Head of caudate nucleus (tissue), 42 donors: ENCODE data around the gene TSPYL2.

Source experiments
- DNase-seq, 42 donors: peaks; one replicate each; pipeline versions ENCODE4 v3.0.0 to v3.0.0-alpha.2; 2020 to 2021; ENCODE audit warnings: mixed read lengths in 7 of 42
- intact Hi-C: fragments of 100-400 bp; cut with DNase I; formaldehyde crosslinking; loops from one replicate; pipeline ENCODE4 v1.15.0; 2022

The TSPYL2 gene

DNA sequence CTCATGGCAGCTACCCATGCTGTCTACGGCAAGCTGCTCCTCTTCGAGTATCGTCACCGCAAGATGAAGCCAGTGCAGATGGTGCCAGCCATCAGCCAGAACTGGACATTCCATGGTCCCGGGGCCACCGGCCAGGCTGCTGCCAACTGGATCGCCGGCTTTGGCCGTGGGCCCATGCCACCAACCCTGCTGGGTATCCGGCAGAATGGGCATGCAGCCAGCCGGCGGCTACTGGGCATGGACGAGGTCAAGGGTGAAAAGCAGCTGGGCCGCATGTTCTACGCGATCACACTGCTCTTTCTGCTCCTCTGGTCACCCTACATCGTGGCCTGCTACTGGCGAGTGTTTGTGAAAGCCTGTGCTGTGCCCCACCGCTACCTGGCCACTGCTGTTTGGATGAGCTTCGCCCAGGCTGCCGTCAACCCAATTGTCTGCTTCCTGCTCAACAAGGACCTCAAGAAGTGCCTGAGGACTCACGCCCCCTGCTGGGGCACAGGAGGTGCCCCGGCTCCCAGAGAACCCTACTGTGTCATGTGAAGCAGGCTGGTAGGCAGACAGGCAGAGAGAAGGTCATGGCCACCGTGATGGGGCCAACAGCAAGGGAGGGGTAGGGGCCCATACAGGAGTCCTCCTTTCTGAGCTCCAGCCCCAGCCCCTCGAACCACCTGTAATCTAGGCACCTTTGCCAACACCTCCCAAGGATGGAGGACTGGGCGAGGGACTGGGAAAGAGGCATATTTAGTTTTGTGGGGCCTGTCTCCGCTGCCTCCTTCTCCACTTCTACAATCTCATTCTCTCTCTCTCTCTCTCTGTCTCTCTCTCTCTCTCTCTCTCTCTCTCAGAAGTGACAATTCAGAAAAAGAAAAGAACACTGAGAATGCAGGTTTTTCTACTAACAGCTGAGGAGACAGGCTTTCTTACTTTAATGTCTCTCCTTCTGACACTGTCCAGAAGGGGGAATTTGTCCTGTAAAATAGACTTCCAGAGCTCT is 4.7 kb upstream of the TSPYL2 start:
- DNase-seq = no peak
- intact Hi-C loops = no loop called here

DNA sequence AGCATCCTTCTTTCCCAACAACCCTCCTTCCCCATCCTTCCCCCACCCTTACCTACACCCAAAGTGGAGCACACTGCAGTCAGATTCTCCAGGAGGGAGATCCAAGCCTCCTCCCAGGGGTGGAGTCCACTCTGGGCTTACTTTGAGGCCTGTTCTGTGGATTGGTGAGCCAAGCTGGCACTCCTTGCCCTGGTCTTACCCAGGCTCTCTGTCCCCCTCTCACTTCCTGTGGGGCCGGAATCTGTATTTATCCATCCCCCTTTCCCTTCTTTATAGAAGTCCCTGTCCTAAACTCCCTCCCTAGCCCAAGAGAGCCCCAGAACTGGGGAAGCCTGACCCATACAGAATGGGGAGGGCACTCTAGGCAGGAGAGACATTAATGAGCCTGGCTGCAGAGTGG is 3.2 kb upstream of the TSPYL2 start:
- no peak for DNase-seq
- intact Hi-C loops = no loop called here

DNA sequence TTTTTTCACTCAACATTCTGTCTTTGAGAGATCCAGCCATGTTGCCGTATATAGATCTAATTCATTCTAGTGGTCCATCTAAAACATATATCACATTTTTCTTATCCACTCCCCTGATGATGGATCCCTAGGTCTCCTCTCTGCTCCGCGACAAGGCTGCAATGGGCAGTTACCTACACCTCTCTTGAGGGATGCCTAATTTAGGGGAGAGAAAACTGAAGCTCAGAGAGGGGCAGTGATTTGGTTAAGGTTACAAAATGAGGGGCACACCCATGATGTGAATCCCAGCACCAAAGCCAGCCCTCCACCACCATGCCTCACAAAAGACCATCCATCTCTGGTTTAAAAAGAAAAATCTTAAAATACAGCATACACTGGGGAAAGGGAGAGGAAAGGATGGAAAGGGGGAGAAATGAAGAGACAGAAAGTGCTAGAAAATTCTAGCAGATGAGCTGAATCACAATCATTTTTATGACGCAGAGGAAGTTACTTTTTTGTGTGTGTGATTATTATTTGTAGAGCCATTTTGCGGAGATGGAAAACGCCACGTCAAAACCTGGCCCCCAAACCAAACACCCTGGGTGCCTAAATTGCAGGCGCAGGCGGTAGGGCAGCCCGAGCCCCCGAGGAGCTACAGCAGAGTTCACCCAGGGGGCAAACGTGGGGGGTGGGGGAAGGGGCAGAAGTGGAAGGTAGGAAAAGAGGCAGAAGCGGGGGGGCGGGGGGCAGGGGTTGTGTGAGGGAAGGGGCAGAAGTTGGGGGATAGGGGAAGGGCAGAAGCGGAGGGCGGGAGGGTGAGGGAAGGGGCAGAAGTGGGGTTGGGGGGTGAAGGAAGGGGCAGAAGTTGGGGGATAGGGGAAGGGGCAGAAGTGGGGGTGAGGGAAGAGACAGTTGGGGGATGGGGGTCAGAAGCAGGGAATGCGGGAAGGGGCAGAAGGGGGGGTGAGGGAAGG is 1.3 kb upstream of the TSPYL2 start:
- intact Hi-C loops = no loop called here
- DNase-seq = no peak

DNA sequence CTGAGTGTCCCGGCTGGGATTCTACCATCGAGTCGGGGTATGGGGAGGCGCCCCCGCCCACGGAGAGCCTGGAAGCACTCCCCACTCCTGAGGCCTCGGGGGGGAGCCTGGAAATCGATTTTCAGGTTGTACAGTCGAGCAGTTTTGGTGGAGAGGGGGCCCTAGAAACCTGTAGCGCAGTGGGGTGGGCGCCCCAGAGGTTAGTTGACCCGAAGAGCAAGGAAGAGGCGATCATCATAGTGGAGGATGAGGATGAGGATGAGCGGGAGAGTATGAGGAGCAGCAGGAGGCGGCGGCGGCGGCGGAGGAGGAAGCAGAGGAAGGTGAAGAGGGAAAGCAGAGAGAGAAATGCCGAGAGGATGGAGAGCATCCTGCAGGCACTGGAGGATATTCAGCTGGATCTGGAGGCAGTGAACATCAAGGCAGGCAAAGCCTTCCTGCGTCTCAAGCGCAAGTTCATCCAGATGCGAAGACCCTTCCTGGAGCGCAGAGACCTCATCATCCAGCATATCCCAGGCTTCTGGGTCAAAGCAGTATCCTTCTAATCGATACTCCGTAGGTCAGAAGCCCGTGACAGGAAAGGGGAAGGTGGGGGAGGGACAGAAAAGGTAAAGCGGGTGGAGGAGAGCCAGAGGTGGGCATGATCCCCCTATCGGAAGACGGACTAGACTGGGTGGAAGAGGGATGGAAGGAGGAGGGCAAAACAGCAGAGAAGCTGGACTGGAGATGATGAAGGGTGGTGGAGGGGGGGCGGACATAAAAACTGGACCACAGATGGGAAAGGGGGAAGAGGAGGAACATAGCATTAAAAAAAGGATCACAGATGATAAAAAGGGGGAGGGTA is 828 bp downstream of the TSPYL2 start:
- intact Hi-C loops = no loop called here

DNA sequence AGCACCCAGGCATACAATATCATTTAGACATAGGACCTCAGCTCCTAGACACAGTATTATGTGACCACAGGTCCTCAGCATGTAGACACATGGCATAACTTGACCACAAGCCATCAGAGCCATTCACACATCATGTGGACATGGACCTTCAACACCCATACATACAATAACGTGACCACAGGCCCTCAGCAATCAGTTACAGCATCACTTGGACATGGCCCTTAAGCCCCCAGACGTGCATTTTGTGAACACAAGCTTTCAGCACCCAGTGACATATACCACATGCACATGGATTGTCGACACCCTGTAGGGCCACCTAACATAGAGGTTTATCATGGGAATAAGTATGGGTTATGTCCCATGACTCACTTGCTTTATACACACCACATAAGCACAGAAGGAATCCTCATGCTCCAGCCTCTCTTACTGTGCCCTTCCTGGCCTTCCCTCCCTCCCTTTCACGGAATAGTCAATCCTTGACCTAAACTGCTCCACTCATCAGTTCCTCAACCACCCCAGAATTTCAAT is 1.9 kb downstream of the TSPYL2 start:
- no peak for DNase-seq
- intact Hi-C loops = no loop called here

More for the DNA sequence above, 828 bp downstream of the TSPYL2 start:
- DNase-seq = peak in 31 of 42 donors; percentile 23 to 68 (median 46)

DNA sequence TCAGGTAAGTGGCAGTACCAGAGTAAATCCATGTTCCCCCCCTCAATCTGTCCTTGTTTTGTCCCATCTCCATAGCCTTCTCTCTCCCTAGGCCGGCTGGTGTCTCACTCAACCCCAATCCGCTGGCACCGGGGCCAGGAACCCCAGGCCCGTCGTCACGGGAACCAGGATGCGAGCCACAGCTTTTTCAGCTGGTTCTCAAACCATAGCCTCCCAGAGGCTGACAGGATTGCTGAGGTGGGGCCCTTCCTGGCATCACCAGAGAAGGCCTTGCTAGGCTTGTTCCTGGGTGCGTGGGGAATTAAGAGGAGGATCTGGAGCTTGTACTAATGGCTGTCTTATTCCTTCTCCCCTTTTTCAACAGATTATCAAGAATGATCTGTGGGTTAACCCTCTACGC is 2.7 kb downstream of the TSPYL2 start:
- intact Hi-C loops = no loop called here
- peak in 1 of 42 donors; percentile 15 for DNase-seq

DNA sequence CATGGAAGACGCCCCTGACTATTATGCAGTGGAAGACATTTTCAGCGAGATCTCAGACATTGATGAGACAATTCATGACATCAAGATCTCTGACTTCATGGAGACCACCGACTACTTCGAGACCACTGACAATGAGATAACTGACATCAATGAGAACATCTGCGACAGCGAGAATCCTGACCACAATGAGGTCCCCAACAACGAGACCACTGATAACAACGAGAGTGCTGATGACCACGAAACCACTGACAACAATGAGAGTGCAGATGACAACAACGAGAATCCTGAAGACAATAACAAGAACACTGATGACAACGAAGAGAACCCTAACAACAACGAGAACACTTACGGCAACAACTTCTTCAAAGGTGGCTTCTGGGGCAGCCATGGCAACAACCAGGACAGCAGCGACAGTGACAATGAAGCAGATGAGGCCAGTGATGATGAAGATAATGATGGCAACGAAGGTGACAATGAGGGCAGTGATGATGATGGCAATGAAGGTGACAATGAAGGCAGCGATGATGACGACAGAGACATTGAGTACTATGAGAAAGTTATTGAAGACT is 3.6 kb downstream of the TSPYL2 start:
- no peak for DNase-seq
- intact Hi-C loops = no loop called here

DNA sequence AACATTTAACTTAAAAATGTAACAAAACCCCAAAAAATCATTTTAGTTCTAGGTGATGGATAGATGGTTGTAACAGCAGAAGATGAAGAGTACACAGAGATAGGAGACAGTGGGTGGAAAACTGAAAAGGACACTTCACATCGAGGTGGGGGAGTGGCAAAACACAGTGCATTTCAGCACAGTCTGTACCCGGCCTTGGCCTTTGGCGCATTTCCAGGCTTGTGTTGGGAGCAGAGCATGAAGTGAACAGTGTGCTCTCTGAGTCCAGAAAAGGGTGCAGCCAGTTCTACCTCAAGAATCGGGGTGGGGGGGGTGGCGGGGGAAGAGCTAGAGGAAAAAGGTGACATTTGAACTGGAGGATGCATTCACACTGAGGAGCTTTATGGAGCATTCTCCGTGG is 4.3 kb downstream of the TSPYL2 start:
- intact Hi-C loops = no loop called here
- DNase-seq = peak in 29 of 42 donors; percentile 15 to 76 (median 53)

DNA sequence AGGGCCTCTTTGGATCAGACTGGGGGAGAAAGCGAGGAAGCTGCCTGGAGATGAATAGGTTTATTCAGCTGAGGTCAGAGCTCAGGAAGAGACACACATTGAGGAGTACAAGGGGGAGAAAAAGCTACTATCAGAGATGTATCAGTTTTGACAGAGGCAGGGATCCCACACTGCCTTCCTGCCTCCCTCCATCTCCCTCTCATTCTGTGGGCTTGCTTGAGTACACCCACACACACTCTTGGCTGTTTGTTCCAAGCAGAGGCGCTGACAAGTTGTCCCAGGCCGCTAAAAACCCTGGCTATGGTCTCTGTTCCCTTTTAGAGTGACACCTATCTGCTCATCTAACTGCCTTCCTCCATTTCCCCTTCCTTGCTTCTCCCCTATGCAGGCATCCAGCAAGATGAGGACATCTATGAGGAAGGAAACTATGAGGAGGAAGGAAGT is 5.2 kb downstream of the TSPYL2 start:
- DNase-seq = peak in 3 of 42 donors; percentile 33 to 42 (median 37)
- intact Hi-C loops = no loop called here

DNA sequence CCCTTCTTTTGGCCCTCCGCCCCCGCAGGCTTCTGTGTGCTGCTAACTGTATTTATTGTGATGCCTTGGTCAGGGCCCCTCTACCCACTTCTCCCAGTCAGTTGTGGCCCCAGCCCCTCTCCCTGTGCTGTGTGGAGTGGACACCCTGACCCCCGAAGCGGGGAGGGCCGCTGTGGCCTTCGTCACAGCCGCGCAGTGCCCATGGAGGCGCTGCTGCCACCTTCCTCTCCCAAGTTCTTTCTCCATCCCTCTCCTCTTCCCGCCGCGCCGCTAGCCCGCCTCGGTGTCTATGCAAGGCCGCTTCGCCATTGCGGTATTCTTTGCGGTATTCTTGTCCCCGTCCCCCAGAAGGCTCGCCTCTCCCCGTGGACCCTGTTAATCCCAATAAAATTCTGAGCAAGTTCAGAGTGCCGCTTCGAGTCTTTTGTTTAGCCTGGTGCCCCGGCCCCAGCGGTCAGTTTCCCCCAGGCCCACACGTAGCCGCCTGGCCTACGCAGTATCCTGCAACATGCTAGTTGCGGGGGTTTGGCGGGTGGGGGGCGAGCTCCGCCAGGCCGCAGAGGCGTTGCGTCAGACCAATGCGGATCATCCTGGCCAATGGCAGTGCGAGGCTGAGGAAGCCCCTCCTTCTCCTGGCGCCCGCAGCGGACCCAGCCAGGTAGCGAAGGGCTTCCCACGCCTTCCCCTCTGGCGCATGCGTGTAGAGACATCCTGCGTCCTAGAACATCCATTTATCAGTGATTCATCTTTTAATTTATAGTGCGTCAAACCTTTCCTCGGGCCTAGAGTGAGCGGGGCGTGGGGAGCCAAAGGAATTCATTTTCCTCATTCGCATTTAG is 6.2 kb downstream of the TSPYL2 start:
- peak; percentile 57 to 93 (median 82) for DNase-seq
- intact Hi-C loops = no loop called here

DNA sequence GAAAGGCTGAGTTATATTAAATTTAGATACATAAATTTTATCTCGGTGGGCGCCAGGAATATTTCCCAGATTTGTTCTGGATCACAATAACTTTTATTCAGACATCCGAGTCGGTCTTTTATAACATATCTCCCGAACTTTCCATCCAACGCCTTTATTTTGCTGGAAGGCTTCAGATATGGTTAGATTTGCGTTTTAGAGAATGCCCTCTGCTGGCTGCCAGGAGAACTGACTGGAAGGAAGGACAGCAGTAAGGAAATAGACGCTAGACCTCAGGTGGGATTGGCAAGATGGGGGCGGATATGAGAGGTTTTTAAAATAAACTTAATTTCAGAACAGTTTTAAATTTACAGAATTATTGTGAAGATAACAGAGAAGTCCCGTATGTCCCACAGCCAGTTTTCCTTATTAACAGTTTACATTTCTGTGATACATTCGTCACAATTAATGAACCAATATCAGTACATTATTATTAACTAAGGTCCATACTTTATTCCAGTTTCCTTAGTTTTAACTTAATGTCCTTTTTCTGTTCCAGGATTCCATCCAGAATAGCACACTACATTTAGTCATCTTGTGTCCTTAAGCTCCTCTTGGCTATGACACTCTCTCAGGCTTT is 7.2 kb downstream of the TSPYL2 start:
- intact Hi-C loops = no loop called here
- peak in 39 of 42 donors; percentile 37 to 84 (median 60) for DNase-seq

DNA sequence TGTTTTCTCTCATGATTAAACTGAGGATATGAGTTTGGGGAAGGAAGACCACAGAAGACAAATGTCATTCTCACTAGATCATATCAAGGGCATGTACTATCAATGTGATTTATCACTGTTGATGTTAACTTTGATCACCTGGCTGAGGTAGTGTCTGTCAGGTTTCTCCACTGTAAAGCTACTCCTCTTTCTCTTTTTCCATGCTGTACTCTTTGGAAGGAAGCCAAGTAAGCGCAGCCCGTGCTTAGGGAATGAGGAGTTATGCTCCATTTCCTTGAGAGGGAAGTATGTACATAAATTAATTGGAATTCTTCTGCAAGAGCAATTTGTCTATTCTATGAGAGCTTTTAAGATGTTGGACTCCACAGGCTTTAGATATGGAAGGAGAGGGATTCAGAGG is 7.8 kb downstream of the TSPYL2 start:
- intact Hi-C loops = no loop called here
- DNase-seq = no peak

DNA sequence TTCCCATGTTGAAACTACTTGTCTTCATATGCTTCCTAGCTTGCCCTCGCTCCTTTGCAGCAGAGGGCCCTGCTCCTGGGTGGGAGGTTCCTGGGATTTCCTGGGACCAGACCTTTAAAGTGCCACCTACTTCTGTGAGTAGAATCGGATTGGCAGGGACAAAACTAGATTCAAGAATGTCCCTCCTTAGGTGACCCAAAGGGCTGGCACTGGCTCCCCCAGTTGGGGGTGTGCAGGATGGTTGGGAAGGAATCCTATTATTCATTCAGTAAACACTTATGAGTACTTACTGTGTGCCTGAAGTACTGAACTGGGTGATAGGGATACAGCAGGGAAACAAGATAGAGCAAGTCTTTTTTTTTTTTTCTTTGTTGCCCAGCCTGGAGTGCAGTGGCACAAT is 9.2 kb downstream of the TSPYL2 start:
- intact Hi-C loops = no loop called here
- DNase-seq = no peak

DNA sequence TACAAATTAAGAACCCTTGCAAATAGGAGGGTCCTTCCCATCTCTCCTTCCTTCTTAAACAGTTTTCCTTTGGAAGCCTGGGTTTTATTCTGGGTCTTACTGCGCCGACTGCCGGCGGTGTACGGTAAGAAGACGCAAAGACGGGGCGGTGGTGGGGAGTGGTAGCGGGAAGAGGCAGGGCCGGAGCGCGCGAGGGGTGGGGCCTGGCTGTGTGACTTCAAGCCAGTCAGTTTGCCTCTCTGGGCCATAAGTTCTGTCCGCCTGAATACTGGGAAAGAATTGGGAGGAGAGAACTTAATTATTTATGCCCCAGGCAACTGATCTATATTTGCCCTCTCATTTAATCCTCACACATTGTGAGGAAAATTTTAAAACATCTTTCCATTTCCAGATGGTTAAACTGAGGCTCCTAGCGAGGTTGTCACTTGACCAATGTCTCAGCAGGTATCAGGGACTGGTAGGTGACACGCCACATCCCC is 11.0 kb downstream of the TSPYL2 start:
- peak; percentile 44 to 88 (median 73) for DNase-seq
- intact Hi-C loops = no loop called here

DNA sequence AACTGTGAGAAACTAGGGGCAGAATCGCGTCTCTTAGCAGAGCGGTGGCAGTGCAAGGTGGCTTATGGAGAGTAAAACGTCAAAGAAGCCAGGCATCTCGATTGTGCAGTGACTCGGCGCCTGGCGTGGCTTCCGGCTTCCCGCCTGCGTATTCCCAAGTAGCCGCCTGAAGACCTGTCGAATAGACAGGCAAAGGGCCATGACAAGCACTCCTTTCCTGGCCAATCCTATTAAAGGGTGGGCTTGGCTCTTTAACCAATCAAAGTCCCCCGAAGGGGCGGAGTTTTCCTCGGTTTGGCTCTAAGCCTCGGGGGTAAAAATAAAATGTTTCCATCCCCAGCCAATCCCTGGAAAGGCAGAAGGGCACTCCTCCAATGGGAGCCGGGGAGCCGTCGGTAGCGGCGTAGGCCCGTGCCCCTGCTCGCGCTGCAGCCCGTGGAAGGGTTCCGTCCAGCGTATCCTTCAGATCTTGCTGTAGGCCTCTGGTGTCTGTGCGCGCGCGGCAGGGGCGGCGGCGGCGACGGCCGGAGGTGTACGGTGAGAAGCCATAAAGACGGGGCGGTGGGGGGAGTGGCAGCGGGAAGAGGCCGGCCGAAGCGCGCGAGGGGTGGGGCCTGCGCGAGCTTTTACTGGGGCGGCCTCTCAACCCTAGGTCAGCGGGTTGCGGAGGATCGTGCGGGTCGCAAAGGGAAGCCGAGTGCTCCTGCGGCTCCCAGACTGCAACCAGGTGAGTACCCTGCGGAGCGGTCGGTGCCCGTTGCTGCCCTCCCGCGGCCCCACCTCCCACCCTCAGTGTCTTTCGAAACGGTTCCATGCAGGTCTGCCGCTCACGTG is 11.8 kb downstream of the TSPYL2 start, which contains the start of gene KANTR:
KANTR (plus strand) TSS at position 395 of the 834 bp plus-strand sequence. CDS start 30,131 bp downstream, outside the sequence.
- DNase-seq = peak; percentile 72 to 94 (median 87)
- intact Hi-C loops = no loop called here

DNA sequence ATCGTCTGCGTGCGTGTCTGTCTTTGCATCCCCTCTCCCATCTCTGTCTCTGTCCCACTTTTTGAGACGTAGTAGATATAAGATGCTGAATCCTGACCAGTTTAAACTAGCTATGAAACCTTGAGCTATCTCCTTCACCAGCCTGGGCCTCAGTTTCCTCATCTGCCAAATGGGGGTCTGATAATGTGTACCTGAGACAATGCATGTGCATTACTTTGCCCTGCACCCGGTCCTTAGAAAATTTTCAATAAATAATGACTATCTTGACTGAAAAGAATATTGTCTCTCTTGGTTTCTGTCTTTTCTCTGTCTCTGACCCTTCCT is 12.4 kb downstream of the TSPYL2 start:
- intact Hi-C loops = no loop called here
- no peak for DNase-seq
